GM15510 (cell line): ENCODE results near the gene UGT1A8.

Experiments
- POLR2A ChIP-seq: IDR thresholded peaks from 3 replicates; pipeline ENCODE4 v1.6.1; 2011; ENCODE audit warnings: borderline replicate concordance; ENCODE audit not compliant: insufficient read length; ENCODE audit errors: extremely low read depth

Gene UGT1A8

DNA sequence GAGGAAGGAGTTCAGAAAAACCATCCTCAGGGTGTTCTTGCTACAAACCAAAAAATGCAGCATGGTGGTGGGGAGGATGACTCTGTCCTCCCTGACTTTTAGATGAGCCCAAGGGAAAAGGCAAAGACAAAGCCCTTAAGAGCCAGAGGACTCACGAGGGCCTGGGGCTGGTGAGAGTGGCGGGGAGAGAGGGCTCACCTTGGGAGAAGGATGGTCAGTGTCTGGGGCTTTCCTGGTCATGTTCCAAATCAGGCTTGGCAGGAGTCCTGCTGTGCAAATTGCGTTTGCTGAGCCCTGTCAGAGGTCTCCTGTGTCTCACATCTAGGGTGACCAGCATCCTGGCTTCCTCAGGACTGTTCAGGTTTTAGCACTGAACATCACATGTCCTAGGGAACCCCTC lies 147.3 kb downstream of the UGT1A8 start:
- TF ChIP-seq POLR2A: no peak

DNA sequence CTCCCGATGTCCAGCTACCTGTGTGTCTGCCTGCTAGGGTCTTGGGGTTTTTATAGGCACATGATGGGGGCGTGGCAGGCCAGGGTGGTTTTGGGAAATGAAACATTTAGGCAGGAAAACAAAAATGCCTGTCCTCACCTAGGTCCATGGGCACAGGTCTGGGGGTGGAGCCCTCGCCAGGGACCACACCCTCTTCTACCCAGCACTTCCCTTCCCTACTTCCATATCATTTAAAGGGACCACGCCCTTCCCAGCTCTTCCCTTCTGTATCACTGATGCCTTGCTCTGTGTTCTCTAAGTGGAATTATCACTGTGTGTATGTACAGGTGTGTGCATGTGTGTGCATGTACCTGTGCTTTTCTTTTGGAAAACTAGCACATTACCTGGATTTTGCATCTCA lies 149.0 kb downstream of the UGT1A8 start:
- no peak for TF ChIP-seq POLR2A

DNA sequence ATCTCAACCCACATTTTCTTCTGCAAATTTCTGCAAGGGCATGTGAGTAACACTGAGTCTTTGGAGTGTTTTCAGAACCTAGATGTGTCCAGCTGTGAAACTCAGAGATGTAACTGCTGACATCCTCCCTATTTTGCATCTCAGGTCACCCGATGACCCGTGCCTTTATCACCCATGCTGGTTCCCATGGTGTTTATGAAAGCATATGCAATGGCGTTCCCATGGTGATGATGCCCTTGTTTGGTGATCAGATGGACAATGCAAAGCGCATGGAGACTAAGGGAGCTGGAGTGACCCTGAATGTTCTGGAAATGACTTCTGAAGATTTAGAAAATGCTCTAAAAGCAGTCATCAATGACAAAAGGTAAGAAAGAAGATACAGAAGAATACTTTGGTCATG lies 150.6 kb downstream of the UGT1A8 start:
- no peak for TF ChIP-seq POLR2A

DNA sequence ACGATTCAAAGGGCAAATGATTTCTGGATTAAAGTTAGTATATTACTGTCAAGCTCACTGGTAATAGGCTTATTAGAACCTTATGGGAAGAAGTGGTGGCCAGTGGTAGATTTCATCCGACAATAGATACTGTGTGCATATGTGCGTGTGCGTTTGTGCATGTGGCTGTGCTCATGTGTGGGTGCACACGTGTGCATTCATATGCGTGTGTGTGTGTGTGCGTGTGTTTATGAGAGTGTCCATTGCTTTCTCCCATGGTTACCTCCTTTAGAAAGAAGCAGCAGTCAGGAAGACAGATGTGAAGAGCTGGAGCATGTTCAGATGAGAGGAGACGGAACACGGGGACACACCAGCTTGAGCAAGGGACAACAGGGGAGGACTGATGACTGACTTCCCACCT lies 151.8 kb downstream of the UGT1A8 start:
- TF ChIP-seq POLR2A: no peak

DNA sequence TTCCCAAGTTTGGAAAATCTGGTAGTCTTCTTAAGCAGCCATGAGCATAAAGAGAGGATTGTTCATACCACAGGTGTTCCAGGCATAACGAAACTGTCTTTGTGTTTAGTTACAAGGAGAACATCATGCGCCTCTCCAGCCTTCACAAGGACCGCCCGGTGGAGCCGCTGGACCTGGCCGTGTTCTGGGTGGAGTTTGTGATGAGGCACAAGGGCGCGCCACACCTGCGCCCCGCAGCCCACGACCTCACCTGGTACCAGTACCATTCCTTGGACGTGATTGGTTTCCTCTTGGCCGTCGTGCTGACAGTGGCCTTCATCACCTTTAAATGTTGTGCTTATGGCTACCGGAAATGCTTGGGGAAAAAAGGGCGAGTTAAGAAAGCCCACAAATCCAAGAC lies 154.7 kb downstream of the UGT1A8 start:
- no peak for TF ChIP-seq POLR2A

DNA sequence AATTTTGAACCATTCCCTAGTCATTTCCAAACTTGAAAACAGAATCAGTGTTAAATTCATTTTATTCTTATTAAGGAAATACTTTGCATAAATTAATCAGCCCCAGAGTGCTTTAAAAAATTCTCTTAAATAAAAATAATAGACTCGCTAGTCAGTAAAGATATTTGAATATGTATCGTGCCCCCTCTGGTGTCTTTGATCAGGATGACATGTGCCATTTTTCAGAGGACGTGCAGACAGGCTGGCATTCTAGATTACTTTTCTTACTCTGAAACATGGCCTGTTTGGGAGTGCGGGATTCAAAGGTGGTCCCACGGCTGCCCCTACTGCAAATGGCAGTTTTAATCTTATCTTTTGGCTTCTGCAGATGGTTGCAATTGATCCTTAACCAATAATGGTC lies 155.2 kb downstream of the UGT1A8 start:
- TF ChIP-seq POLR2A: no peak

DNA sequence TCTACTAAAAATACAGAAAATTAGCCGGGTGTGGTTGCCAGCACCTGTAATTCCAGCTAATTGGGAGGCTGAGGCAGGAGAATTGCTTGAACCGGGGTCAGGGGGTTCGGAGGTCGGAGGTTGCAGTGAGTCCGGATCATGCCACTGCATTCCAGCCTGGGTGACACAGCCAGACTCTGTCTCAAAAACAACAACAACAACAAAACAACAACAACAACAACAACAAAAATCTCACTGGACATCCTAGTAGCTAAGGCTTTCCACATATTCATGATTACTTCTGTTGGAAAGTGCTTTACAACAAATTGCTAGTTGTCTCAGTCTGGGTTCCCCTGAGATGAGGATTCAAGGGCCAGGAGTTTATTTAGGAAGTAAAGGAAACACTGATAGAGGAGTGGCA lies 156.4 kb downstream of the UGT1A8 start:
- TF ChIP-seq POLR2A: no peak

DNA sequence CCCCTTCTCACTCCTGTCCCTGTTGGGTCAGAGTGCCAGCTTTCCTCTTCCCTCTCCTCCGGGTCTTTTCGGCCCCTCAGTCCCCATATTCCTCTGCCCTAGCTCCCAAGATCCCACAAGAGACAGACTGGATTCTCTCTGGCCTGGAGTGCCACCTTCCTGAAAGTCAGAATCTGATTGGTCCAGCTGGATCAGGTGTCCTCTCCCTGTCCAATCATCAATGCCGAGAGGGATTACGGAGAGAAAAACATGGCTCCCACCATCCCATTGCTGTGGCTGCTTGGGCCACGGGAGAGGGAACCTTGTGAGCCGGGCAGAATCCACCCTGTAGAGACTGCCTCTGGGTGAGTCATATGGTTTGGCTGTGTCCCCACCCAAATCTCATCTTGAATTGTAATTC lies 158.0 kb downstream of the UGT1A8 start:
- no peak for TF ChIP-seq POLR2A

DNA sequence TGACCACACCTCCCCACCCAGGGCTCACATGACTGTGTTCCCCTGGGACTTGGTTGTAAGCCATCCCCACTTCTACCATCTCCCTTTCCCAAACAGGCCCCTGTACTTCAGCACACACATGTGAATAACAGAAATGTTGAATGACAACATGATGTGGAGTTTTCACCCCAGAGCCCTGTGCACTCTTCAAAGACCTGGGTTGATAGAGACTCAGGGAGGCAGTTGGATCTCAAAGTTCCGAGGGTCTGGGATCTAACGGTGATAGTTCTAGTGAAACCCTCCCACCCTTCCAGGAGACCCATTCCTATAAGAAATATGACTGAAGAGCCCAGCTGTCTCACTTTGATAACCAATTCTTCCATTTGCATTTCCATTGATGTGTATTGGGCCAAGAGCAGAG lies 160.6 kb downstream of the UGT1A8 start, which contains the start of gene MROH2A:
Gene MROH2A, plus strand, starts transcription at position 301 of the 400 bp plus-strand sequence. CDS start 1,029 bp downstream, outside the sequence.
- no peak for TF ChIP-seq POLR2A

DNA sequence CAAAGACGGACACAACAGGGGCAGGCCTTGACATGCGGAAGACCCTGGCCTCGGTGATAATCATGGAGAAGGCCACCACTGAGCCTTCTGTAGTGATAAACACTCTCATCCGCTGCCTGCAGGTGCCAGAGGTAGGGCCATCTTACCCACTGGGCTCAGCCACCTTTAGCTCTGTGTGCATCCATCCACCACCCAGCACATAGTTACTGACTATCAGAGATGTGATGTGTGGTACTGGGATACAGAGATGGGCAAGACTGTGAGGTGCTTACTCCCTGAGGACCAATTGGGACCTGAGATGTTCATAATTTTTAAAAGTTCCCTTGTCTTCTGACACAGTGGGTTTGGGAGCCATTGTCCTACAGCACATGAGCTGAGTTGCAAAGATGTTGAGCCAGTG lies 162.3 kb downstream of the UGT1A8 start:
- no peak for TF ChIP-seq POLR2A

DNA sequence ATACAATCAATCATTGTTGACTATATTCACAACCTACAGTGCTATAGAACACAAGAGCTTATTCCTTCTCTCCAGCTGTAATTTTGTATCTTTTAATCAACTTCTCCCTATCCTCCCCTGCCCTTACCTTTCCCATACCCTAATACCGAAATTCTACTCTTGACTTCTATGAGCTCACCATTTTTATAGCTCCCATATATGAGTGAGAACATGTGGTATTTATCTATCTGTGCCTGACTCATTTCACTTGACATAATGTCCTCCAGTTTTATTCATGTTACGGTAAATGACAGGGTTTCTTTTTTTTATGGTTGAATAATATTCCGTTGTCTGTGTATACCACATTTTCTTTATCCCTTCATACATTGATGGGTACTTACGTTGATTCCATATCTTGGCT lies 163.3 kb downstream of the UGT1A8 start:
- TF ChIP-seq POLR2A: no peak

DNA sequence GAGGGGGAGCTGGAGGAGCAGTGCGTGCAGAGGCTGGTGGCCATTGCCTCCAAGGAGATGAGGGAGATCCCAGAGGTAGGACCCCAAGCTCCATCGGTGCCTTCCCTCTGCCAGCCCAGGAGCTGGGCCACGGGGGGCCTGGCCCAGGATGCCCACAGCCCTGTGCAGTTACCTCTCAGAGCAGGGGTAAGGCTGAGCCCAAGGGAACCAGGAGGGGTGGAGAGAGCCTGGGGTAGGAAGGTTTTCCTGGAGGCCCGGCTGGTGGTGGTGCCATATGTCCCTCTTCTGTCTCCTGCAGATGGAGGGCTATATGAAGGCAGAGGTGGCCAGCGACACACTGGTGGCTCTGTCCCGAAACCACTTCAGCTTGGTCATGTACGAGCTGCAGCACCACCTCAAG lies 172.1 kb downstream of the UGT1A8 start:
- TF ChIP-seq POLR2A: no peak

DNA sequence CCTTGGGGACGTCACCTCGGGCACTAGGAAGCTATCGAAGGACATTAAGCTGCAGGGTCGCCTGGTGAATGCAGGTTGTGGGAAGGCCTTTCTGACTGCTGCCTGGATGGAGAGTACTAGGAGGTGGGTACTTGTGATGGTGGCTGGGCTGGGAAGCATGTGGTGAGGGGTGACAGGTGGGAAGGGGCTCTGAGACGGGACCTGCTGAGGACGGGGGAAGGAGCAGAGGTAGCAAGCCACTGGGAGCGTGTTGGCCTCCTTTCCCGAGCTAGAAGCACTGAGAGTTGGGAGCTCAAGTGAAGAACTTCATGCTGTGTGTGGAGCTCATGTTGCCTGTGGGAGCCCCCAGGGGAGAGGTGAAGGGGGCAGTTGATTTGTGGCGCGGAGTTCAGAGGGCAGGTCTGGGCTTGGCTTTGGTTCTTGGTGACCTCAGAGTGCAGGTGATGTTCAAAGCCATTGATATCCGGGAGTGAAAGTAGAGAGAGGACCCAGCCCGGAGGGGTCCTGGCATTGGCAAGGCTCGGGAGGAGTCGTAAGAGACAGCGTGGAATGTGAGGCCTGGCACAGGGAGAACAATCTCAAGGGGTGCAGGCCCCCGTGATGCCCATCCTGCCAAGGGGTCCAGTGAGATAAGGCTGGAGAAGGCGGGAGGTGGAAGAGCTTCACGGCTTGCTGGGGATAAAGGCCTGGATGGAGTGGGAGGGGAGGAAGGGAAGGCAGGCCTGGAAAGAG lies 173.9 kb downstream of the UGT1A8 start:
- no peak for TF ChIP-seq POLR2A

DNA sequence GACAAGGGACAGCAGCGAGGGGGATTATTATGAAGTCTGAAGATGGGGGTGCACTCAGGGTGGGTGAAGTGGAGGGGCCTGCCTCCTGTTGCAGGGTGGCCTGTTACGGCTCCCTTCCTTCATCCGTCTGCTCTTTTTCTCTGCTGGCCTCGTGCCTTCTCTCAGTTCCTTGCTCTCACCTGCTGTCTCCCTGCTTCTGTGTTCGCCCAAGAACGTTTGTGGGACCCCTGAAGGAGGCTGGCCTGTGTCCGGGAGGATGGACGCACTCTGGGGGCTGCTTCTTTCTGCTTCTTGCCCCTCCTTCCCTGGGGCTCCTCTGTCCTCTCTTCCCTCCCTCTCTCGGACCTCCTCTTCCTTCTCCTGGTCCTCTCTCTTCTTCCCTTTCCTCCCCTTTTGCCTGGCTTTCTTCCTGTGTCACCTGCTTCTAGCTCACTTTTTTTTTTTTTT lies 174.5 kb downstream of the UGT1A8 start:
- TF ChIP-seq POLR2A: no peak

DNA sequence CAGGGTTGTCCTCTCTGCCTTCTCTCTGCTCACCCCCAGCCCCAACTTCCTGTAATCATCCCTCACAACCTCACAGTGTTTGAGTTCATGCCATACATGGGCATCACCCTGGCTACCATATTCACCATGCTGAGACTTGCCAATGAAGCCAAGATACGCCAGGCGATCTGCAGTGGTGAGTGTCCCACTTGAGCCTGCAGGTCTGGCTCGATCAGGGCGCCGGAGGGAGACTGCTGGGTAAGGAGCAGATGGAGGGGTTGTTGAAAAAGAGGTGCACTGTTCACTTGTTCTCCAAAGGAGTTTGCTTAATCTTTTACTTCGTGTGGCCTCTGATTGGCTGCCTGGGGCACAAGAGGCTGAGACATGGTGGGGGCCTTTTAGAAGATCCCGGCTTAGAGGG lies 175.3 kb downstream of the UGT1A8 start:
- no peak for TF ChIP-seq POLR2A

DNA sequence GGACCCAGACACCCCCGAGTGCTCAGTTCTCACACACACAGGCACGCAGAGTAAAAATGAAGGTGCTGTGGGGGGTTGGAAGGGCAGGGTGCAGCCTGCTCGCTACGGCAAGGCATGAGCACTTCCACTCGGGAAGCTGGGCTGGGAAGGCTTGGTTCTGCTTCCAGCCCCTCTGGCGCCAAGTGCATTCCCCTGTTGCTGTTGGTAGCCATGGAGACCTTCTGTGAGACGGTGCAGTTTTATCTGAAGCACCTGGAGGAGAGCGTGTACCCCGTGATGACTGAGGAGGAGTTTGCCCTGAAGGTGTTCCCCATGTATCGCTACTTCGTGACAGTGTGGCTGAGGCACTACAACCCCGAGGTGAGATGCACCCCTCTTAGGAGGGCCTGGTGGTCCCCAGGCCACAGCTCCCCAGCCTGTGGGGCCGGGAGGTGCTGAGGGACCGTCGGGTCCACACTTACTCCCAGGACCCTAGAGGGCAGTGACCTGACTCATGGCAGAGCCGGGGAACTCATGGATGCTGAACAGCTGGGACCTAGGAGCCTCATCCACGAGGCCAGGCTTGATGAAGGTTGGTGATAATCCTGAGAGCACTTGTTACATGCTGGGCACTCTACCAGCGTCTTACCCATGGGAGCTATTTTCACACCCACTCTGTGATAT lies 176.2 kb downstream of the UGT1A8 start:
- TF ChIP-seq POLR2A: no peak
